Thyroid gland (tissue), 4 donors: Measurements from ENCODE around the gene NFIB. TPM values are rescaled to one million over a fixed set of nuclear protein-coding genes. Genes with fewer than 3 reads are reported as not detected.

Source experiments
- DNase-seq, 2 donors: peaks; one replicate each; pipeline ENCODE4 v3.0.0-alpha.2; 2019
- H3K27ac ChIP-seq, 3 donors: fragments of 200-600 bp; sonication (generic); 1 replicate in 2 of 3; 2 replicates in 1 of 3; pipeline ENCODE4 v1.5.1; 2016 to 2019; ENCODE audit warnings: mild to moderate bottlenecking in 1 of 3, moderate library complexity in 1 of 3
- H3K27me3 ChIP-seq: fragments of 200-600 bp; sonication (generic); one replicate; pipeline ENCODE4 v1.5.1; 2019
- H3K36me3 ChIP-seq, 2 donors: fragments of 200-600 bp; sonication (generic); one replicate each; pipeline ENCODE4 v1.5.1; 2016 to 2019
- H3K4me1 ChIP-seq, 2 donors: fragments of 200-600 bp; sonication (generic); one replicate each; pipeline ENCODE4 v1.5.1; 2017 to 2019
- H3K4me3 ChIP-seq, 3 donors: fragments of 200-600 bp; sonication (generic); replicated peaks in 1 of 3; 1 replicate in 2 of 3; 2 replicates in 1 of 3; pipeline ENCODE4 v1.5.1; 2016; ENCODE audit warnings: mild to moderate bottlenecking in 1 of 3
- H3K9me3 ChIP-seq: fragments of 200-600 bp; sonication (generic); one replicate; pipeline ENCODE4 v1.5.1; 2017
- POLR2A ChIP-seq, 2 donors: fragments of 450-650 bp; IDR thresholded peaks; one replicate each; pipeline ENCODE4 v1.6.1; 2017; ENCODE audit warnings: antibody characterized with exemption in 2 of 2, mild to moderate bottlenecking in 2 of 2, moderate library complexity in 1 of 2
- WGBS, 2 donors: methylation state at CpG; one replicate each; pipeline ENCODE4 v1.1.5; 2017; 5-methylcytosine and 5-hydroxymethylcytosine counted together
- intact Hi-C: fragments of 100-400 bp; cut with DNase I; formaldehyde crosslinking; loops from one replicate; pipeline ENCODE4 v1.15.1; 2023
- total RNA-seq, 4 donors: library from RNA; depleted of rRNA; stranded (reverse); fragments of >200 nt; gene quantifications; one replicate each; pipeline ENCODE4 v1.2.3, GENCODE V29; 2016
- TF ChIP-seq, protein P1 (sequence below), 6 experiments: fragments of 200-600 bp in 3 of 6; fragments of 450-650 bp in 3 of 6; sonication (generic) in 3 of 6; IDR thresholded peaks; one replicate each; pipeline ENCODE4 v1.5.1; 2016 to 2019; ENCODE audit warnings: antibody characterized with exemption in 6 of 6, mild to moderate bottlenecking in 2 of 6, inconsistent platforms in 1 of 6, moderate library complexity in 1 of 6

The NFIB gene
- total RNA-seq, 4 donors from 2014 or later = 57.9 to 144 (median 125) TPM

DNA sequence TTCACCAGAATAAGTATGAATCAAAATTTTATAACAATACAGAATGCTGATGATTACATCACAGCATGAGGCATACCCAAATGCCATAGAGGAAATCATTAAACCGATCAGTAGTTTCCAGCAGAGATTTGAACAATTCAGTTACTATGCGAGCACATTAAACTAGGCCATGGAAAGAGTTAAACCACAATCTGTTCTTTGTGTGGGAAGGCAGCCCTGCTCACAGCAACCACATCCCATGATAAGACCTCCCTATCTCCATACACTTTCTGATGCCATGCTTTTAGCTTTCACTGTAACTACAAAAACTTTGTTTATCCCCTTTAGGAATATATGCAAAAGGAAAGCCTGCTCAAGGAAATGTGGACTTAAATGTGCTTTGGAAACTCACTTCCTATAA, 4.5 kb downstream of the NFIB start:
- no peak for DNase-seq
- intact Hi-C loops = no loop called here
- H3K27me3 ChIP-seq = no peaks in the 10 kb centered on the region
- H3K27ac ChIP-seq = peak overlapping the region in 2 of 3 donors; percentile 2 to 98
- H3K4me1 ChIP-seq = peaks cover 0 to 6% of the 10 kb centered on the region in 2 donors
- WGBS, 2 donors = 39 to 64% methylated on average over 2 of the region's 2 CpGs
- peak overlapping the region in 1 of 3 donors; percentile 1 for H3K4me3 ChIP-seq
- H3K9me3 ChIP-seq = no peaks in the 10 kb centered on the region
- peaks cover 6 to 7% of the 10 kb centered on the region in 2 donors for H3K36me3 ChIP-seq
- no peak for TF ChIP-seq POLR2A (IDR thresholded peaks at IDR 0.05)
- TF ChIP-seq, protein P1, sequence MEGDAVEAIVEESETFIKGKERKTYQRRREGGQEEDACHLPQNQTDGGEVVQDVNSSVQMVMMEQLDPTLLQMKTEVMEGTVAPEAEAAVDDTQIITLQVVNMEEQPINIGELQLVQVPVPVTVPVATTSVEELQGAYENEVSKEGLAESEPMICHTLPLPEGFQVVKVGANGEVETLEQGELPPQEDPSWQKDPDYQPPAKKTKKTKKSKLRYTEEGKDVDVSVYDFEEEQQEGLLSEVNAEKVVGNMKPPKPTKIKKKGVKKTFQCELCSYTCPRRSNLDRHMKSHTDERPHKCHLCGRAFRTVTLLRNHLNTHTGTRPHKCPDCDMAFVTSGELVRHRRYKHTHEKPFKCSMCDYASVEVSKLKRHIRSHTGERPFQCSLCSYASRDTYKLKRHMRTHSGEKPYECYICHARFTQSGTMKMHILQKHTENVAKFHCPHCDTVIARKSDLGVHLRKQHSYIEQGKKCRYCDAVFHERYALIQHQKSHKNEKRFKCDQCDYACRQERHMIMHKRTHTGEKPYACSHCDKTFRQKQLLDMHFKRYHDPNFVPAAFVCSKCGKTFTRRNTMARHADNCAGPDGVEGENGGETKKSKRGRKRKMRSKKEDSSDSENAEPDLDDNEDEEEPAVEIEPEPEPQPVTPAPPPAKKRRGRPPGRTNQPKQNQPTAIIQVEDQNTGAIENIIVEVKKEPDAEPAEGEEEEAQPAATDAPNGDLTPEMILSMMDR (IDR thresholded peaks at IDR 0.05) = no peak

GRCh38 chr9:14308853-14309145, 5.1 kb downstream of the NFIB start:
- WGBS, 2 donors = 52 to 75% methylated on average over 6 of the region's 6 CpGs
- Histone ChIP-seq H3K27me3 (no peaks in the 10 kb centered on the region), H3K4me1 (peaks cover 0 to 6% of the 10 kb centered on the region in 2 donors), H3K9me3 (no peaks in the 10 kb centered on the region), H3K36me3 (peaks cover 6 to 7% of the 10 kb centered on the region in 2 donors), H3K27ac (peak overlapping the region in 1 of 3 donors; percentile 98), H3K4me3 (no peak overlapping the region)
- intact Hi-C loops = no loop called here
- no peak for TF ChIP-seq POLR2A (IDR thresholded peaks at IDR 0.05)
- TF ChIP-seq, protein P1 (IDR thresholded peaks at IDR 0.05) = no peak
- DNase-seq = no peak

GRCh38 chr9:14307989-14308852, 5.7 kb downstream of the NFIB start:
- Histone ChIP-seq H3K27me3 (no peaks in the 10 kb centered on the region), H3K4me3 (no peak overlapping the region), H3K36me3 (peaks cover 6 to 7% of the 10 kb centered on the region in 2 donors), H3K9me3 (no peaks in the 10 kb centered on the region), H3K4me1 (peaks cover 0 to 6% of the 10 kb centered on the region in 2 donors), H3K27ac (no peak overlapping the region)
- intact Hi-C loops = no loop called here
- DNase-seq = no peak
- 66 to 75% methylated on average over 9 of the region's 9 CpGs for WGBS, 2 donors
- TF ChIP-seq, protein P1 (IDR thresholded peaks at IDR 0.05) = no peak
- TF ChIP-seq POLR2A (IDR thresholded peaks at IDR 0.05) = no peak

GRCh38 chr9:14306672-14307660, 7.0 kb downstream of the NFIB start:
- no peak overlapping the region for H3K27ac ChIP-seq
- H3K9me3 ChIP-seq = no peaks in the 10 kb centered on the region
- DNase-seq = no peak
- TF ChIP-seq, protein P1 (IDR thresholded peaks at IDR 0.05) = no peak
- no peak for TF ChIP-seq POLR2A (IDR thresholded peaks at IDR 0.05)
- peaks cover 0 to 14% of the 10 kb centered on the region in 2 donors for H3K4me1 ChIP-seq
- WGBS, 2 donors = 81 to 86% methylated on average over 26 of the region's 26 CpGs
- H3K36me3 ChIP-seq = peaks cover 6 to 7% of the 10 kb centered on the region in 2 donors
- no peak overlapping the region for H3K4me3 ChIP-seq
- no peaks in the 10 kb centered on the region for H3K27me3 ChIP-seq
- intact Hi-C loops = no loop called here
